ENCODE data around the gene CYP46A1.

DNA sequence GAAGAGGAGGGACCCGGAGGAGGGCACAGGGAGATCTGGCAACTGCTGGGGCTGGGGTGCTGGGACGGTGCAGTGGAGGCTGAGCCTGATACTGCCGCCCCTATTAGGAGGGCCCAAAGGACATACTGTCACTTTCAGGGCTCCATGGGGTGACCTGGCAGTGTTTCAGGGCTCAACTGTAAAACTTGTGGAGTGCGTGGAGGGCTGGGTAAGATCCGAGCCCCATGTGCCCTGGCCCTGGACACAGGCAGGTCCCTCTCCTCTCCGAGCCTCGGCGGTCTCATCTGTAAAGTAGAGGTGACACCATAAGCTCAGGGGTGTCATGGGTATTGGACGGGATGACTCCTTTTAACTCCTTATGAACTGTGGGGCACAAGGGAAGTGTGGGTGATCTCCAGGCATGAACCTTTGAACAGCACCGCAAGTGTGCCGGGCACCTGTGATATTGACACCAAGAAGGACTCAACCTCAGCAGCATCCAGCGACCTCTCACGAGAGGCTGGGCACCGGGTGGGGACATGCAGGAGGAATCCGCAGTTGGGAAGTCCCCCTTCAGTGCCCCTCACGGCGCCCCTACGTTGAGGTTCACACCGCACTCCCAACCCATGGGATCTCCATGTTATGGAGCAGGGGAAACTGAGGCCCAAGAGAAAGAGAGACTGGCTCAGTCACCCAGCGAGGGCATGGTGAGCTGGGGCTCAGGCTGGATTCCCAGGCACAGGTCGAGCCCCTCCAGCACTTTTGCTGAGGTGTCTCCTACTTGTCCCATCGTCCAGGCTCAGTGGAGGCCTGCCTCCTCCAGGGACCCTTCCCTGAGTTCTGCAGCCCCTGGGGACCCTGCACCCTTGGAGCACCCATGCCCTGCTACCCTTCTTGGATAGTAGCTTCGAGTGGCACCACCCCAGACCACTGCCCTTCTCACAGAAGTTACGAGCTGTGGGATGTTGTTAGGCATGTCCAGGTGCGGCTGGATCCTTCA, 58.7 kb downstream of the CYP46A1 start:
- TF ChIP-seq CTCF (IDR thresholded peaks at IDR 0.05; ENCODE audit: insufficient read depth, low read length, poor library complexity, severe bottlenecking) = no peak
- no peak for TF ChIP-seq EZH2phosphoT487 (conservative IDR thresholded peaks at IDR 0.05; ENCODE audit: low read length)

Data from SU-DHL-6 (cell line).